HL-60 (cell line): ENCODE results near the gene OR5AN1.

Experiments
- POLR2AphosphoS5 ChIP-seq: IDR thresholded peaks from 2 replicates; pipeline ENCODE4 v1.6.1; 2012; ENCODE audit warnings: low read depth
- REST ChIP-seq: IDR thresholded peaks from 2 replicates; pipeline ENCODE4 v1.6.1; 2012; ENCODE audit warnings: low read depth; ENCODE audit not compliant: insufficient replicate concordance
- SPI1 ChIP-seq: IDR thresholded peaks from 2 replicates; pipeline ENCODE4 v1.6.1; 2012; ENCODE audit warnings: low read depth, mild to moderate bottlenecking, borderline replicate concordance
- TF ChIP-seq, protein P1 (sequence below): IDR thresholded peaks from one replicate; pipeline ENCODE4 v1.5.1; 2011; ENCODE audit warnings: low read length, control low read depth, inconsistent platforms; ENCODE audit not compliant: insufficient read depth

- TF ChIP-seq, protein P1, sequence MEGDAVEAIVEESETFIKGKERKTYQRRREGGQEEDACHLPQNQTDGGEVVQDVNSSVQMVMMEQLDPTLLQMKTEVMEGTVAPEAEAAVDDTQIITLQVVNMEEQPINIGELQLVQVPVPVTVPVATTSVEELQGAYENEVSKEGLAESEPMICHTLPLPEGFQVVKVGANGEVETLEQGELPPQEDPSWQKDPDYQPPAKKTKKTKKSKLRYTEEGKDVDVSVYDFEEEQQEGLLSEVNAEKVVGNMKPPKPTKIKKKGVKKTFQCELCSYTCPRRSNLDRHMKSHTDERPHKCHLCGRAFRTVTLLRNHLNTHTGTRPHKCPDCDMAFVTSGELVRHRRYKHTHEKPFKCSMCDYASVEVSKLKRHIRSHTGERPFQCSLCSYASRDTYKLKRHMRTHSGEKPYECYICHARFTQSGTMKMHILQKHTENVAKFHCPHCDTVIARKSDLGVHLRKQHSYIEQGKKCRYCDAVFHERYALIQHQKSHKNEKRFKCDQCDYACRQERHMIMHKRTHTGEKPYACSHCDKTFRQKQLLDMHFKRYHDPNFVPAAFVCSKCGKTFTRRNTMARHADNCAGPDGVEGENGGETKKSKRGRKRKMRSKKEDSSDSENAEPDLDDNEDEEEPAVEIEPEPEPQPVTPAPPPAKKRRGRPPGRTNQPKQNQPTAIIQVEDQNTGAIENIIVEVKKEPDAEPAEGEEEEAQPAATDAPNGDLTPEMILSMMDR = no peak
- TF ChIP-seq REST (no peak), SPI1 (no peak), POLR2AphosphoS5 (no peak)
Measured at GRCh38 chr11:59365232-59366018, 6.7 kb downstream of the OR5AN1 start.
